A549 (cell line): Measurements from ENCODE around the gene SAT1. TPM values are rescaled to one million over a fixed set of nuclear protein-coding genes. Genes with fewer than 3 reads are reported as not detected.

ENCODE experiments used
- ATAC-seq, 2 experiments: fragments of 200-7000 bp in 1 of 2; fragments of >200 bp in 1 of 2; cut with Nextera tagmentation in 1 of 2; cut with Tn5 transposase in 1 of 2; 3 replicates each; pipeline versions ENCODE4 v1.8.0 to v1.9.1; 2018 to 2020; ENCODE audit warnings: mild to moderate bottlenecking in 1 of 2, moderate library complexity in 1 of 2
- CTCF ChIA-PET: fragments of 300-600 bp; sonication (Branson Sonifier 250); formaldehyde crosslinking; extraction: SDS; loops from one replicate; lab custom pipeline; 2021; ENCODE audit warnings: antibody characterized with exemption, inconsistent platforms; lab: Yijun Ruan, JAX
- POLR2A ChIA-PET: fragments of 350-600 bp; formaldehyde crosslinking; extraction: SDS; loops from one replicate; lab custom pipeline; 2021; ENCODE audit warnings: antibody characterized with exemption, inconsistent platforms; lab: Yijun Ruan, JAX
- DNase-seq, 2 experiments: peaks; one replicate each; pipeline versions ENCODE4 v3.0.0 to v3.0.0-alpha.2; 2011 to 2016; ENCODE audit warnings: low read depth in 1 of 2, low spot score in 1 of 2
- FAIRE-seq: peaks from 2 replicates; lab custom pipeline; 2011; peaks lifted over from hg19 to GRCh38; lab: Jason Lieb, UNC
- H3K27ac ChIP-seq, 2 experiments: fragments of >200 bp; sonication (Bioruptor Twin); formaldehyde crosslinking; 3 replicates each; pipeline ENCODE4 v1.5.1; 2016 to 2017
- H3K4me1 ChIP-seq: fragments of >200 bp; sonication (Bioruptor Twin); formaldehyde crosslinking; 3 replicates; pipeline ENCODE4 v1.6.1; 2016
- H3K4me2 ChIP-seq: fragments of >200 bp; sonication (Bioruptor Twin); formaldehyde crosslinking; 3 replicates; pipeline ENCODE4 v1.6.1; 2016
- H3K4me3 ChIP-seq: fragments of >200 bp; sonication (Bioruptor Twin); formaldehyde crosslinking; 3 replicates; pipeline ENCODE4 v1.5.1; 2016
- H3K9me3 ChIP-seq: fragments of >200 bp; sonication (Bioruptor Twin); formaldehyde crosslinking; 3 replicates; pipeline ENCODE4 v1.6.1; 2016
- BHLHE40 ChIP-seq: IDR thresholded peaks from 2 replicates; pipeline ENCODE4 v1.6.1; 2012; ENCODE audit warnings: low read depth, low read length, inconsistent platforms
- CEBPB ChIP-seq, 2 experiments: fragments of >200 bp in 1 of 2; sonication (Bioruptor Twin) in 1 of 2; formaldehyde crosslinking in 1 of 2; IDR thresholded peaks; 2 replicates each; pipeline ENCODE4 v1.6.1; 2012 to 2016
- EHF ChIP-seq: fragments of 250-450 bp; sonication (Bioruptor Pico); IDR thresholded peaks from 2 replicates; pipeline ENCODE4 v1.5.0; 2020; ENCODE audit warnings: mild to moderate bottlenecking
- FOSB ChIP-seq: fragments of 250-450 bp; sonication (Bioruptor Pico); IDR thresholded peaks from 2 replicates; pipeline ENCODE4 v1.5.0; 2020; ENCODE audit warnings: mild to moderate bottlenecking, moderate library complexity
- HDAC2 ChIP-seq: fragments of 200-600 bp; sonication (generic); IDR thresholded peaks from 2 replicates; pipeline ENCODE4 v1.6.1; 2016
- HEYL ChIP-seq: fragments of 250-450 bp; sonication (Bioruptor Pico); IDR thresholded peaks from 2 replicates; pipeline ENCODE4 v1.8.0; 2021; ENCODE audit warnings: mild to moderate bottlenecking, moderate library complexity
- HOXB5 ChIP-seq: fragments of 250-450 bp; sonication (Bioruptor Pico); IDR thresholded peaks from 2 replicates; pipeline ENCODE4 v1.5.0; 2020; ENCODE audit warnings: mild to moderate bottlenecking, moderate library complexity
- JUN ChIP-seq, 2 experiments: fragments of >200 bp; sonication (Bioruptor Twin); formaldehyde crosslinking; IDR thresholded peaks; 2 replicates in 1 of 2; 3 replicates in 1 of 2; pipeline ENCODE4 v1.6.1; 2016 to 2017
- KDM1A ChIP-seq: fragments of 200-600 bp; sonication (generic); IDR thresholded peaks from 2 replicates; pipeline ENCODE4 v1.6.1; 2016; ENCODE audit warnings: low read depth, mild to moderate bottlenecking
- NPAS2 ChIP-seq: fragments of 250-450 bp; sonication (Bioruptor Pico); IDR thresholded peaks from 2 replicates; pipeline ENCODE4 v1.8.0; 2022; ENCODE audit warnings: mild to moderate bottlenecking, moderate library complexity, borderline replicate concordance
- NR3C1 ChIP-seq: fragments of >200 bp; sonication (Bioruptor Twin); formaldehyde crosslinking; IDR thresholded peaks from 3 replicates; pipeline ENCODE4 v1.6.1; 2017
- POLR2A ChIP-seq: IDR thresholded peaks from 2 replicates; pipeline ENCODE4 v1.6.1; 2012; ENCODE audit warnings: mild to moderate bottlenecking, low read length
- POLR2AphosphoS2 ChIP-seq: conservative IDR thresholded peaks from 2 replicates; pipeline ENCODE4 v1.6.1; 2012; ENCODE audit warnings: low read length, improper control_type of control experiment, inconsistent platforms
- RCOR1 ChIP-seq: fragments of 150-350 bp; IDR thresholded peaks from 2 replicates; pipeline ENCODE4 v1.6.1; 2014; ENCODE audit warnings: antibody characterized with exemption, low read length, low read depth
- SREBF2 ChIP-seq: fragments of 450-650 bp; IDR thresholded peaks from 2 replicates; pipeline ENCODE4 v1.6.1; 2014; ENCODE audit warnings: mild to moderate bottlenecking, moderate library complexity
- TP53 ChIP-seq: fragments of 250-450 bp; sonication (Bioruptor Pico); IDR thresholded peaks from 2 replicates; pipeline ENCODE4 v1.5.0; 2021; ENCODE audit warnings: mild to moderate bottlenecking, moderate library complexity
- ZC3H11A ChIP-seq: fragments of 450-650 bp; IDR thresholded peaks from 2 replicates; pipeline ENCODE4 v1.6.1; 2014; ENCODE audit warnings: antibody characterized with exemption, mild to moderate bottlenecking
- WGBS: methylation state at CpG from one replicate; pipeline ENCODE4 v1.1.6; 2017; ENCODE audit errors: missing lambda C conversion rate; 5-methylcytosine and 5-hydroxymethylcytosine counted together
- polyA plus RNA-seq, 4 experiments: library from polyadenylated mRNA; depleted of rRNA in 3 of 4; stranded (reverse); fragments of >200 nt; fragmentation: RNase III in 1 of 4; extraction: RNeasy Plus Mini Kit Qiagen cat#74134 plus additional on column Dnase treatment in 1 of 4; gene quantifications; 2 replicates in 3 of 4; 3 replicates in 1 of 4; pipeline ENCODE4 v1.2.3, GENCODE V29; 2011 to 2017
- TF ChIP-seq, protein P1 (sequence below): fragments of >200 bp; sonication (Bioruptor Twin); formaldehyde crosslinking; IDR thresholded peaks from 3 replicates; pipeline ENCODE4 v1.6.1; 2016
- TF ChIP-seq, protein P2 (sequence below): fragments of 450-650 bp; IDR thresholded peaks from 2 replicates; pipeline ENCODE4 v1.6.1; 2014; ENCODE audit warnings: antibody characterized with exemption
- TF ChIP-seq, protein P3 (sequence below): fragments of >200 bp; sonication (Bioruptor Twin); formaldehyde crosslinking; IDR thresholded peaks from 2 replicates; pipeline ENCODE4 v1.6.1; 2016
- TF ChIP-seq, protein P4 (sequence below): fragments of 150-350 bp; IDR thresholded peaks from 2 replicates; pipeline ENCODE4 v1.6.1; 2014; ENCODE audit warnings: low read depth, mild to moderate bottlenecking, low read length

The SAT1 gene
- polyA plus RNA-seq, 2 of the 4 experiments (the other 2 are of a cell fraction) = 585 to 3,185 TPM

DNA sequence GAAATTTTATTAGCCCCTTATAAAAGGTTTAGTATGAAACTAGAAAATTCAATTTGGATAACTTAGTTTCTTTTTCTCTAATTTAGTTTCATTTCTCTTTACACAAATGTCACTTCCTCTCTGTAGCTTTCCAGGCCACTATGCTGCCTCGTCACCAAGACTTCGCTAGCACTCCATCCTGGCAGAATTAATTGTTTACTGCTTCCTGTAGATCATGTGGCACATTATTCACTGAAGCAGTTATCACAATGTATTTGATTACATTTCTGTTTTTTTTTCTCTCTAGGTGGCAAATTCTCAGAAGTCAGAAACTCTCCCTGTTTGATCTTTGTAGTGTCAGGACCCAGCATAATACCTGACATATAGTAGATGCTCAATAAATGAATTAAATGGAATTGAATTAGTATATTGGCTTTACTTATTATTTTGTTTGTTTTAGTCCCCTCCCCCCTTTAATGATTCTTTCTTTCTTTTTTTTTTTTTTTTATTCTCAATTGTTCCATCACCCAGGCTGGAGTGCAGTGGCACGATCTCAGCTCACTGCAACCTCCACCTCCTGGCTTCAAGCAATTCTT is 9.3 kb upstream of the SAT1 start:
- Histone ChIP-seq H3K9me3 (no peaks in the 10 kb centered on the region), H3K4me1 (peaks cover 5% of the 10 kb centered on the region), H3K27ac (no peak overlapping the region), H3K4me3 (no peak overlapping the region), H3K4me2 (no peak overlapping the region)
- TF ChIP-seq, protein P1, sequence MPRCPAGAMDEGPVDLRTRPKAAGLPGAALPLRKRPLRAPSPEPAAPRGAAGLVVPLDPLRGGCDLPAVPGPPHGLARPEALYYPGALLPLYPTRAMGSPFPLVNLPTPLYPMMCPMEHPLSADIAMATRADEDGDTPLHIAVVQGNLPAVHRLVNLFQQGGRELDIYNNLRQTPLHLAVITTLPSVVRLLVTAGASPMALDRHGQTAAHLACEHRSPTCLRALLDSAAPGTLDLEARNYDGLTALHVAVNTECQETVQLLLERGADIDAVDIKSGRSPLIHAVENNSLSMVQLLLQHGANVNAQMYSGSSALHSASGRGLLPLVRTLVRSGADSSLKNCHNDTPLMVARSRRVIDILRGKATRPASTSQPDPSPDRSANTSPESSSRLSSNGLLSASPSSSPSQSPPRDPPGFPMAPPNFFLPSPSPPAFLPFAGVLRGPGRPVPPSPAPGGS = no peak
- TF ChIP-seq RCOR1 (no peak), JUN (IDR thresholded peaks at IDR 0.05) (no peak), HEYL (CRISPR knock-in tag) (no peak), BHLHE40 (no peak), TP53 (CRISPR knock-in tag) (no peak), ZC3H11A (no peak), NR3C1 (no peak), HOXB5 (CRISPR knock-in tag) (no peak), CEBPB (IDR thresholded peaks at IDR 0.05) (no peak), FOSB (CRISPR knock-in tag) (no peak), NPAS2 (CRISPR knock-in tag) (no peak), SREBF2 (no peak), POLR2AphosphoS2 (no peak), KDM1A (no peak), EHF (CRISPR knock-in tag) (no peak), POLR2A (no peak)
- TF ChIP-seq, protein P2, sequence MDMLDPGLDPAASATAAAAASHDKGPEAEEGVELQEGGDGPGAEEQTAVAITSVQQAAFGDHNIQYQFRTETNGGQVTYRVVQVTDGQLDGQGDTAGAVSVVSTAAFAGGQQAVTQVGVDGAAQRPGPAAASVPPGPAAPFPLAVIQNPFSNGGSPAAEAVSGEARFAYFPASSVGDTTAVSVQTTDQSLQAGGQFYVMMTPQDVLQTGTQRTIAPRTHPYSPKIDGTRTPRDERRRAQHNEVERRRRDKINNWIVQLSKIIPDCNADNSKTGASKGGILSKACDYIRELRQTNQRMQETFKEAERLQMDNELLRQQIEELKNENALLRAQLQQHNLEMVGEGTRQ = no peak
- POLR2A ChIA-PET = no interaction called here
- CTCF ChIA-PET = no interaction called here
- FAIRE-seq (no peak), DNase-seq (no peak), ATAC-seq (no peak)
- WGBS = 95% methylated on average over 3 of the region's 3 CpGs

DNA sequence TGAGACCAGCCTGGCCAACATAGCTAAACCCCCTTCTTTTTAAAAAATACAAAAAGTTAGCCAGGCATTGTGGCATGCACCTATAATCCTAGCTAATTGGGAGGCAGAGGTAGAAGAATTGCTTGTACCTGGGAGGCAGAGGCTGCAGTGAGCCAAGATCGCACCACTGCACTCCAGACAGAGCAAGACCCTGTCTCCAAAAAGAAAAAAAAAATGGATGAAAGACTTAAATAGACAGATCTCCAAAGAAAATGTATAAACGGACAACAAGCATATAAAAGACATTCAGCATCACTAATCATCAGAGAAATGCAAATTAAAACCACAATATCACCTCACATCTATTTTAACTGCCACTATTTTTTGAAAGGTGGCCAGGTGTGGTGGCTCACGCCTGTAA is 6.6 kb upstream of the SAT1 start:
- Histone ChIP-seq H3K4me3 (no peak overlapping the region), H3K9me3 (no peaks in the 10 kb centered on the region), H3K27ac (0 out of 6 replicates have a peak overlapping the region, but pooled peaks of 1 of the 2 experiments have one; percentile 35), H3K4me1 (peaks cover 24% of the 10 kb centered on the region), H3K4me2 (no peak overlapping the region)
- CTCF ChIA-PET = no interaction called here
- 69% methylated on average over 3 of the region's 3 CpGs for WGBS
- FAIRE-seq (no peak), ATAC-seq (no peak), DNase-seq (no peak)
- TF ChIP-seq HDAC2 = no peak
- TF ChIP-seq, protein P3, sequence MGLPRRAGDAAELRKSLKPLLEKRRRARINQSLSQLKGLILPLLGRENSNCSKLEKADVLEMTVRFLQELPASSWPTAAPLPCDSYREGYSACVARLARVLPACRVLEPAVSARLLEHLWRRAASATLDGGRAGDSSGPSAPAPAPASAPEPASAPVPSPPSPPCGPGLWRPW = no peak
- no peak for TF ChIP-seq NR3C1
- TF ChIP-seq, protein P4, sequence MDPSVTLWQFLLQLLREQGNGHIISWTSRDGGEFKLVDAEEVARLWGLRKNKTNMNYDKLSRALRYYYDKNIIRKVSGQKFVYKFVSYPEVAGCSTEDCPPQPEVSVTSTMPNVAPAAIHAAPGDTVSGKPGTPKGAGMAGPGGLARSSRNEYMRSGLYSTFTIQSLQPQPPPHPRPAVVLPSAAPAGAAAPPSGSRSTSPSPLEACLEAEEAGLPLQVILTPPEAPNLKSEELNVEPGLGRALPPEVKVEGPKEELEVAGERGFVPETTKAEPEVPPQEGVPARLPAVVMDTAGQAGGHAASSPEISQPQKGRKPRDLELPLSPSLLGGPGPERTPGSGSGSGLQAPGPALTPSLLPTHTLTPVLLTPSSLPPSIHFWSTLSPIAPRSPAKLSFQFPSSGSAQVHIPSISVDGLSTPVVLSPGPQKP = no peak
- TF ChIP-seq, protein P2 = no peak
- POLR2A ChIA-PET = interaction anchor here (0.6 kb wide), 1 partner anchor 8 kb away, joined by 4 read pairs; no protein-coding TSS in a partner anchor
